Stimulated activated CD8-positive, alpha-beta memory T cell treated with anti-CD3 and anti-CD28 coated beads, Interleukin-12 subunit alpha, Interleukin-12 subunit beta, amount 100 ng/mL, for 1 hour (primary cell): ENCODE data around the gene KDM2B.

ENCODE experiments used
- DNase-seq: peaks from one replicate; pipeline ENCODE4 v3.0.0-alpha.2; 2020; ENCODE audit warnings: low read depth

Gene KDM2B

GRCh38 chr12:121455766-121456420 lies 124.9 kb downstream of the KDM2B start:
- DNase-seq = no peak

GRCh38 chr12:121454921-121455320 lies 125.9 kb downstream of the KDM2B start:
- DNase-seq = no peak

- DNase-seq = no peak
Observed at GRCh38 chr12:121453629-121454028, 127.2 kb downstream of the KDM2B start.

- DNase-seq = no peak
Observed at GRCh38 chr12:121452985-121453360, 127.8 kb downstream of the KDM2B start.

GRCh38 chr12:121452340-121452984 lies 128.4 kb downstream of the KDM2B start:
- DNase-seq = no peak

- no peak for DNase-seq
Observed at GRCh38 chr12:121451961-121452339, 128.9 kb downstream of the KDM2B start.

GRCh38 chr12:121448771-121449315 lies 132.0 kb downstream of the KDM2B start:
- DNase-seq = no peak

- DNase-seq = no peak
Observed at GRCh38 chr12:121446750-121447149, 134.1 kb downstream of the KDM2B start.

GRCh38 chr12:121444842-121445202 lies 136.0 kb downstream of the KDM2B start:
- no peak for DNase-seq

GRCh38 chr12:121443911-121444841 lies 136.6 kb downstream of the KDM2B start:
- DNase-seq = no peak

GRCh38 chr12:121443193-121443870 lies 137.5 kb downstream of the KDM2B start:
- peak; percentile 45 for DNase-seq

- no peak for DNase-seq
Observed at GRCh38 chr12:121442028-121442948, 138.5 kb downstream of the KDM2B start.

- DNase-seq = no peak
Observed at GRCh38 chr12:121441555-121441954, 139.3 kb downstream of the KDM2B start.

- DNase-seq = no peak
Observed at GRCh38 chr12:121440768-121441167, 140.1 kb downstream of the KDM2B start.

GRCh38 chr12:121439715-121440114 lies 141.1 kb downstream of the KDM2B start:
- DNase-seq = no peak

GRCh38 chr12:121438905-121439304 lies 141.9 kb downstream of the KDM2B start:
- no peak for DNase-seq

- DNase-seq = no peak
Observed at GRCh38 chr12:121436706-121437105, 144.1 kb downstream of the KDM2B start.

GRCh38 chr12:121432740-121433480 lies 147.9 kb downstream of the KDM2B start:
- no peak for DNase-seq

GRCh38 chr12:121430833-121431415 lies 149.9 kb downstream of the KDM2B start:
- no peak for DNase-seq

GRCh38 chr12:121428883-121429282 lies 151.9 kb downstream of the KDM2B start:
- no peak for DNase-seq
